ENCODE measurements around the gene ANKRD61. TPM values are rescaled to one million over a fixed set of nuclear protein-coding genes. Genes with fewer than 3 reads are reported as not detected.
"Not testable (repeated sequence)": the region's sequence is repeated elsewhere in the genome, so short reads cannot be mapped to it uniquely, and the experiment has no call there.

Gene ANKRD61
- total and polyA plus RNA-seq, 8 donors, result 0.26 to 4.5 (median 3.4) TPM

DNA sequence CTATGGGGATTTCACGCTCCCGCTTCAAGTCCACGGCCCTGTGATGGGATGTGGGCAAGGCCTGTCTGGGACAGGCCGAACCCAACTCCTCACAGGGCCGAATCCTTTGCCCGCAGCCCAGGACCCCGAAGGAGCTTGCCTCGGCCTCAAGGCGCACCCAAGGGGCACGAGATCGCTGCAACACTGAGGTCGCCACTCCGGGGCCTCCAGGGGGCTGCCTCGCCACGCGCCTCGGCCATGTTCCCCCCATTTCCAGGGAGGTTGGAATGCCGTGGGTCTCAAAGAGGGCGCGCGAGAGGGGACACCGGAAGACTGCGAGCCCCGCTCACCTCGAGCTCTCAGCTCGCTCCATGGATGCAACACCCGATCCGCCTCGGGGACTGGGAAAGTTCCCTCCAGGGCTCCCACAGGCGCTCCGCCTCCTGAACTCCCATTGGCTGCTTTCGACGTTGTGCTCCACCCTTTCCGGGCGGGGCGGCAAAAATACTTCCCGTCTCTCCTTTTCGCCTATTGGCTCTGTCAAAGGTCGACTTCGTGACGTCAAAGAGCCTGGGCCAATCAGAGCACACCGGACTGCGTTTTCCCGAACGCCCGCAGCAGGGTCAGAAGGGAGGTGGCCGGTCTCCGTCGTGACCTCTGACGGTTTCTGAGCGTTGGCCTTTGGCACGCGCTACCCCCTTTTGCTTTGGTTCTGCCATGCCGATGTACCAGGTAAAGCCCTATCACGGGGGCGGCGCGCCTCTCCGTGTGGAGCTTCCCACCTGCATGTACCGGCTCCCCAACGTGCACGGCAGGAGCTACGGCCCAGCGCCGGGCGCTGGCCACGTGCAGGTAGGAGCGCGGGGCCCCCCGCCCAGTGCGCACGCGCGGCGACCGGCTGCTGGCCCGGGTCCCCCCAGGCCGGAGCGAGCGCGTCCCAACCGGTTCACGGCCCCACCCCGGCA lies 22.2 kb upstream of the ANKRD61 start, which contains the start of the genes AIMP2 and PMS2:
Gene AIMP2 (plus strand): TSS at position 605 of the 944 bp plus-strand sequence. CDS start 92 bp downstream, at position 697.
Gene PMS2 (minus strand): TSS at position 382 of the 944 bp plus-strand sequence. CDS start 30 bp downstream, at position 352.
- TF ChIP-seq, protein P1, sequence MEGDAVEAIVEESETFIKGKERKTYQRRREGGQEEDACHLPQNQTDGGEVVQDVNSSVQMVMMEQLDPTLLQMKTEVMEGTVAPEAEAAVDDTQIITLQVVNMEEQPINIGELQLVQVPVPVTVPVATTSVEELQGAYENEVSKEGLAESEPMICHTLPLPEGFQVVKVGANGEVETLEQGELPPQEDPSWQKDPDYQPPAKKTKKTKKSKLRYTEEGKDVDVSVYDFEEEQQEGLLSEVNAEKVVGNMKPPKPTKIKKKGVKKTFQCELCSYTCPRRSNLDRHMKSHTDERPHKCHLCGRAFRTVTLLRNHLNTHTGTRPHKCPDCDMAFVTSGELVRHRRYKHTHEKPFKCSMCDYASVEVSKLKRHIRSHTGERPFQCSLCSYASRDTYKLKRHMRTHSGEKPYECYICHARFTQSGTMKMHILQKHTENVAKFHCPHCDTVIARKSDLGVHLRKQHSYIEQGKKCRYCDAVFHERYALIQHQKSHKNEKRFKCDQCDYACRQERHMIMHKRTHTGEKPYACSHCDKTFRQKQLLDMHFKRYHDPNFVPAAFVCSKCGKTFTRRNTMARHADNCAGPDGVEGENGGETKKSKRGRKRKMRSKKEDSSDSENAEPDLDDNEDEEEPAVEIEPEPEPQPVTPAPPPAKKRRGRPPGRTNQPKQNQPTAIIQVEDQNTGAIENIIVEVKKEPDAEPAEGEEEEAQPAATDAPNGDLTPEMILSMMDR (IDR thresholded peaks at IDR 0.05), result no peak
- H3K36me3 ChIP-seq, result no peaks in the 10 kb centered on the region
- intact Hi-C loops (cut with DNase I), result no loop called here

DNA sequence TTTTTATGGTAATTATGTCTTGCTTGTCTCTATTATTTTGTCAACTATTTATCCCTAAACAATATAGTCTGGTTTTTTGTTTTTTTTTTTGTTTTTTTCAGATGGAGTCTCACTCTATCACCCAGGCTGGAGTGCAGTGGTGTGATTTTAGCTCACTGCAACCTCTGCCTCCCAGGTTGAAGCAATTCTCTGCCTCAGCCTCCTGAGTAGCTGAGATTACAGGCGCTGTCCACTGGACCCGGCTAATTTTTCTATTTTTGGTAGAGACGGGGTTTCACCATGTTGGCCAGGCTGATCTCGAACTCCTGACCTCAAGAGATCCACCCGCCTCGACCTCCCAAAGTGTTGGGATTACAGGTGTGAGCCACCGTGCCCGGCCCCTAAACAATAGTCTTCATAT lies 20.8 kb upstream of the ANKRD61 start:
- ATAC-seq; intact Hi-C loops (cut with DNase I); H3K27me3 ChIP-seq; DNase-seq; H3K9me3 ChIP-seq; H3K36me3 ChIP-seq: not testable (repeated sequence)
- Histone ChIP-seq H3K4me1 (peaks cover 9 to 47% of the 10 kb centered on the region in 2 donors), H3K4me3 (peak overlapping the region in 1 of 2 donors; percentile 89), H3K27ac (peak overlapping the region in 1 of 2 donors; percentile 87)

More for the DNA sequence above, 22.2 kb upstream of the ANKRD61 start, which contains the start of the genes AIMP2 and PMS2:
- peak; percentile 92 for ATAC-seq
- DNase-seq, result peak; percentile 95 to 99 (median 98)
- H3K4me1 ChIP-seq, result peaks cover 6 to 47% of the 10 kb centered on the region in 2 donors
- no peaks in the 10 kb centered on the region for H3K27me3 ChIP-seq
- peak within 1 kb of the TSS; percentile 87 to 96 for H3K27ac ChIP-seq
- no peaks in the 10 kb centered on the region for H3K9me3 ChIP-seq
- peak within 1 kb of the TSS; percentile 89 for H3K4me3 ChIP-seq

DNA sequence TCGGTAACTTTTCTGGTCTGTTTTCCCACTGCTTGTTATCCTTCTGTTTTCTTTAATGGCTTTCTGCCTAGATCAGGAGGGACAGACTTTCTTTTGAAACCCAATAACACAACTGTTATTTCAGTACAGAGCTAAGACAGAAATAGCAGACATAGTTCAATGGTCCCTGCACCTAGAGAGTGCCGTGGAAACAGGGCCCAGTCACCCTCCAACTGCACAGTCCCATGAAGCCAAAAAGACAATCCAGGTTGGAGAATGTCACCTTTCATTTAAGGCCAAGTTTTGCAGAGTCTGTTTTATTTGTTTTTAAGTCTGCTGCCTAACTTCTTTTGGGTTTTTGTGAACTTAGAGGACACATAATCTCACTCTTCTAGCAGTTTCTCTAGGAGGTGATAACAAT lies 19.6 kb upstream of the ANKRD61 start:
- ATAC-seq, result no peak
- Histone ChIP-seq H3K27ac (peak overlapping the region; percentile 50 to 52), H3K9me3 (no peaks in the 10 kb centered on the region), H3K36me3 (peaks cover 0 to 18% of the 10 kb centered on the region in 2 donors), H3K4me1 (peaks cover 11 to 47% of the 10 kb centered on the region in 2 donors), H3K27me3 (no peaks in the 10 kb centered on the region), H3K4me3 (no peak overlapping the region)
- DNase-seq, result no peak
- TF ChIP-seq, protein P1 (IDR thresholded peaks at IDR 0.05), result no peak
- intact Hi-C loops (cut with DNase I), result no loop called here

DNA sequence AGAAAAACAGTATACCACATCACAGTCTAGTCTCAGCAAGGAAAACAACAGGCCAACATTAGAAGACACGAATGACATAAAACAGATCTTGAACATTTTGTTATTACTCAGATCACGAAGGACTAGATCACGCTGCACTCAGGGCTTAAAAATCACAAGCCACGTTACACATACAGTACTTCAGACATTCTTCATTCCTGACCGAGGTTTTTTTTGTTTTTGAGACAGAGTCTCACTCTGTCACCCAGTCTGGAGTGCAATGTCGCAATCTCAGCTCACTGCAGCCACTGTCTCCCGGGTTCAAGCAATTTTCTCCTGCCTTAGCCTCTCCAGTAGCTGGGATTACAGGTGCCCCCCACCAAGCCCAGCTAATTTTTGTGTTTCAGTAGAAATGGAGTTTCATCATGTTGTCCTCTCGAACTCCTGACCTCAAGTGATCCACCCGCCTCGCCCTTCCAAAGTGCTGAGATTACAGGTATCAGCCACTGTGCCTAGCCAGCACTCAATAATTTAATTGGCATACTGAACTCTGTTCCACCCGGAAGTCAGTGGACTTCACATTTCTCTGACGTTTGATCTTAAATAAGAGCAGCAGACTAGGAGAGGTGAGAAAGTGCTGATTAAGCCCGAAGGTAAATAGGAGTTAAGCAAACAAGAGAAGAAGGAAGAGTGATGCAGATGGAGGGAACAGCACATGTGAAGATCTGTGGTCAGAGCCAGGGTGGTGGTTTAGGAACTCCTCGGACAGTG lies 18.6 kb upstream of the ANKRD61 start:
- peak in 1 of 4 donors; percentile 47 for DNase-seq
- Histone ChIP-seq H3K27ac (peak overlapping the region; percentile 50 to 52), H3K36me3 (peaks cover 0 to 28% of the 10 kb centered on the region in 2 donors), H3K27me3 (no peaks in the 10 kb centered on the region), H3K4me3 (no peak overlapping the region), H3K4me1 (peaks cover 11 to 44% of the 10 kb centered on the region in 2 donors), H3K9me3 (no peaks in the 10 kb centered on the region)
- intact Hi-C loops (cut with DNase I), result no loop called here
- TF ChIP-seq, protein P1 (IDR thresholded peaks at IDR 0.05), result no peak
- peak; percentile 48 for ATAC-seq

DNA sequence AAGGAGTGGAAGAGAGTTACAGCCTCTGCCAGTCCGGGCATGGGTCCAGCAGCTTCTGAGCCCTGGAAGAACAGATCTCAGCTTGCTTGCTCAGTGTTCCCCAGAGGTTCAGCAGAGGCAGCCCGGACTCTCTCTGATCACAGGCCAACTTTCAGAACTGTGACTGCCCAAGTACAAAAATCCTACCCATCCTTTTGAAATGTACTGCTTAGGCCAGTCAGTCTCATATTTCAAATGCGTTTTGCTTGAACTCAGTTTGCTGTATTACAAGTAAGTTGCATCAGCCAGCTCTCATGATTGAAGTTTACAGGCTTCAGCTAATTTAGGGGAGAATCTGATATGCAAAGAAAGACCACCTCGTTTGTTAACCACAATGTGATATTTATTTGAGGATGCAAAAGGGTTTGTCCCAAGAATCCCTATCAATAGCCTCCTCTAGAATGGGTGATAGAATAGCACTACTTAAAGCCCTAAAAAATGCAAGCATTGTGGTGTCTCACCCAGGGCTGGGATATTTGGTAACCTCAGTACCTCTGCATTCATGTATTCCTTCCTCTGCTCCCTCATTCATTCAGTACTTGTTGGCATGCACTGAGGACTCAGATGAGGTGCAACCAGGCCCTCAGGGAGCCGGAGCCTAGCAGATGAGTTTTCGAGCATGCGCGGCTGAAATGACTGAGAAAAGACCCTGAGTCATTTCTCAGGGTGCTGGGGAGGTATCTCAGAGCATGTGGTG lies 15.1 kb upstream of the ANKRD61 start:
- peak in 2 of 4 donors; percentile 32 to 77 for DNase-seq
- Histone ChIP-seq H3K27ac (peak overlapping the region in 1 of 2 donors; percentile 45), H3K4me1 (peaks cover 8 to 26% of the 10 kb centered on the region in 2 donors), H3K27me3 (no peaks in the 10 kb centered on the region), H3K9me3 (no peaks in the 10 kb centered on the region), H3K36me3 (peaks cover 0 to 63% of the 10 kb centered on the region in 2 donors), H3K4me3 (no peak overlapping the region)
- intact Hi-C loops (cut with DNase I), result no loop called here
- TF ChIP-seq, protein P1 (IDR thresholded peaks at IDR 0.05), result no peak
- ATAC-seq, result no peak
